Gastrocnemius medialis (tissue), 4 donors: Measurements from ENCODE around the gene FAM217B. TPM values are rescaled to one million over a fixed set of nuclear protein-coding genes. Genes with fewer than 3 reads are reported as not detected.

Experiments used
- ATAC-seq, 2 donors: fragments of 150-250 bp; one replicate each; pipeline ENCODE4 v1.9.1; 2016
- DNase-seq, 2 donors: peaks; one replicate each; pipeline ENCODE4 v3.0.0-alpha.2; 2019
- H3K27ac ChIP-seq, 4 donors: fragments of 200-600 bp; sonication (generic); 1 replicate in 1 of 4; 2 replicates in 3 of 4; pipeline ENCODE4 v1.5.1; 2016 to 2018; ENCODE audit warnings: mild to moderate bottlenecking in 2 of 4, moderate library complexity in 1 of 4
- H3K27me3 ChIP-seq, 3 donors: fragments of 200-600 bp; sonication (generic) in 2 of 3; 1 replicate in 1 of 3; 2 replicates in 2 of 3; pipeline versions ENCODE4 v1.5.1 to v1.6.0; 2016 to 2019; ENCODE audit warnings: mild to moderate bottlenecking in 1 of 3, moderate library complexity in 1 of 3
- H3K36me3 ChIP-seq, 2 donors: fragments of 200-600 bp; sonication (generic) in 1 of 2; one replicate each; pipeline ENCODE4 v1.5.1; 2017 to 2018
- H3K4me1 ChIP-seq, 2 donors: fragments of 200-600 bp; sonication (generic) in 1 of 2; one replicate each; pipeline ENCODE4 v1.5.1; 2016 to 2017; ENCODE audit warnings: mild to moderate bottlenecking in 2 of 2
- H3K4me3 ChIP-seq, 4 donors: fragments of 200-600 bp; sonication (generic) in 3 of 4; 1 replicate in 1 of 4; 2 replicates in 3 of 4; pipeline ENCODE4 v1.5.1; 2016 to 2019; ENCODE audit warnings: mild to moderate bottlenecking in 2 of 4
- H3K9me3 ChIP-seq, 3 donors: fragments of 200-600 bp; sonication (generic) in 2 of 3; 1 replicate in 1 of 3; 2 replicates in 2 of 3; pipeline ENCODE4 v1.5.1; 2016 to 2019
- POLR2A ChIP-seq, 2 donors: fragments of 450-650 bp; IDR thresholded peaks; one replicate each; pipeline ENCODE4 v1.6.1; 2017; ENCODE audit warnings: antibody characterized with exemption in 2 of 2, mild to moderate bottlenecking in 2 of 2, moderate library complexity in 2 of 2
- in situ Hi-C, 4 donors: fragments of 200-750 bp; cut with MboI; loops; one replicate each; pipeline versions ENCODE4 v1.15.0 to v1.8.0; 2017; ENCODE audit warnings: low sequenced_read_pairs in 4 of 4
- intact Hi-C: fragments of 100-400 bp; cut with DNase I; formaldehyde crosslinking; loops from one replicate; pipeline ENCODE4 v1.15.1; 2023; ENCODE audit warnings: low total_unique reads
- total RNA-seq, 4 donors: library from RNA; depleted of rRNA; stranded (reverse); fragments of >200 nt; gene quantifications; one replicate each; pipeline versions ENCODE4 v1.1.0 to v1.2.3, GENCODE V29; 2016
- TF ChIP-seq, protein P1 (sequence below), 5 experiments: fragments of 450-650 bp in 3 of 5; fragments of 200-600 bp in 2 of 5; sonication (generic) in 2 of 5; IDR thresholded peaks in 4 of 5; conservative IDR thresholded peaks in 1 of 5; 1 replicate in 4 of 5; 2 replicates in 1 of 5; pipeline ENCODE4 v1.5.1; 2016 to 2019; ENCODE audit warnings: antibody characterized with exemption in 5 of 5, mild to moderate bottlenecking in 3 of 5, moderate library complexity in 3 of 5

The FAM217B gene
- total RNA-seq, 4 donors from 2014 or later = 2.8 to 6.9 (median 6.4) TPM

DNA sequence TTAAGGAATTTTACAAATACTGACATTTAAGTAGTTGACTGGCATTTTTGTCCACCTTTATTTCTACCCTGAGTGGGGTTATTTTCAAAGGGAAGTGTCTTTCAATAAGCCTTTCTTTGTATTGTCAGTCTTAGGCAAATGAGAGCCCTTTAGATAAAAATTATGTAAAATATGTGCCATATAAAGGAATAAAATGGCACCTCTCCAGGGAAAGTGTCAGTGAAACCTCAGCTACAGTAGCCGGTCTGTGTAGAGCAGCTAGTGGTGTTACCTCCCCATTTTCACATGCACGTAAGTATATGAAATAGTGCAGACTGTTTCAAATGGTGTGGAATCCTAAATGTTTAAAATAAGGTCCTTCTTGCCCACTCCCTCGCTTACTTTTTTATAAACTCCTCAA, 5.0 kb downstream of the FAM217B start:
- H3K4me1 ChIP-seq = peaks cover 37 to 59% of the 10 kb centered on the region in 2 donors
- no peak for DNase-seq
- no peak for ATAC-seq
- H3K27ac ChIP-seq = peak overlapping the region in 3 of 4 donors; percentile 11 to 44 (median 35)
- intact Hi-C loops (no loop called here), in situ Hi-C loops (loop anchor here in 1 of 4 donors (10.0 kb wide), 1 partner anchor 110 kb away; no protein-coding TSS in a partner anchor)
- no peak overlapping the region for H3K4me3 ChIP-seq
- peaks cover 0 to 26% of the 10 kb centered on the region in 2 donors for H3K36me3 ChIP-seq
- no peaks in the 10 kb centered on the region for H3K9me3 ChIP-seq
- H3K27me3 ChIP-seq = no peaks in the 10 kb centered on the region
- TF ChIP-seq, protein P1, sequence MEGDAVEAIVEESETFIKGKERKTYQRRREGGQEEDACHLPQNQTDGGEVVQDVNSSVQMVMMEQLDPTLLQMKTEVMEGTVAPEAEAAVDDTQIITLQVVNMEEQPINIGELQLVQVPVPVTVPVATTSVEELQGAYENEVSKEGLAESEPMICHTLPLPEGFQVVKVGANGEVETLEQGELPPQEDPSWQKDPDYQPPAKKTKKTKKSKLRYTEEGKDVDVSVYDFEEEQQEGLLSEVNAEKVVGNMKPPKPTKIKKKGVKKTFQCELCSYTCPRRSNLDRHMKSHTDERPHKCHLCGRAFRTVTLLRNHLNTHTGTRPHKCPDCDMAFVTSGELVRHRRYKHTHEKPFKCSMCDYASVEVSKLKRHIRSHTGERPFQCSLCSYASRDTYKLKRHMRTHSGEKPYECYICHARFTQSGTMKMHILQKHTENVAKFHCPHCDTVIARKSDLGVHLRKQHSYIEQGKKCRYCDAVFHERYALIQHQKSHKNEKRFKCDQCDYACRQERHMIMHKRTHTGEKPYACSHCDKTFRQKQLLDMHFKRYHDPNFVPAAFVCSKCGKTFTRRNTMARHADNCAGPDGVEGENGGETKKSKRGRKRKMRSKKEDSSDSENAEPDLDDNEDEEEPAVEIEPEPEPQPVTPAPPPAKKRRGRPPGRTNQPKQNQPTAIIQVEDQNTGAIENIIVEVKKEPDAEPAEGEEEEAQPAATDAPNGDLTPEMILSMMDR (IDR thresholded peaks at IDR 0.05 in 4 of 5, conservative IDR thresholded peaks at IDR 0.05 in 1 of 5) = no peak
- no peak for TF ChIP-seq POLR2A (IDR thresholded peaks at IDR 0.05)

DNA sequence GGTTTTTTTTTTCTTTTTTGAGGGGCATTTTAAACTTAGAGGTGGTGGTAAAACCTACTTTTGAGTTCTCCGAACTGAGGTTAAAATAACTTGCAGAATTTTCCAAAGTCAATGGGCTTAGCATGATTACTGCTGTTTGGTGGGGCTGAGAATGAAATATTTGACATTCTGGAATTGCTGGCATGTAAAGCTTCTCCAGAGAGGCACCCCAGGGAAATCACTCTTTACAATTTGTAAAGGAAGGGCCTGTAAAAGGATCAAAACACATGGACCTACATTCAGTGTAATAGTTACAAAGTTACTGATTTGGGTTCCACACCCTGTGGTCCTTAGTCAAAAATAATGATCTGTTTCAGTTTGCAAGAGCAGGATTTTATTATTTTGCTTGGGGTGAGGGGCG, 5.5 kb downstream of the FAM217B start:
- Histone ChIP-seq H3K4me1 (peaks cover 37 to 59% of the 10 kb centered on the region in 2 donors), H3K27me3 (no peaks in the 10 kb centered on the region), H3K9me3 (no peaks in the 10 kb centered on the region), H3K36me3 (peaks cover 0 to 26% of the 10 kb centered on the region in 2 donors), H3K4me3 (no peak overlapping the region), H3K27ac (peak overlapping the region in 3 of 4 donors; percentile 11 to 44 (median 35))
- TF ChIP-seq POLR2A (IDR thresholded peaks at IDR 0.05) = no peak
- TF ChIP-seq, protein P1 (IDR thresholded peaks at IDR 0.05 in 4 of 5, conservative IDR thresholded peaks at IDR 0.05 in 1 of 5) = no peak
- in situ Hi-C loops = loop anchor here in 1 of 4 donors (10.0 kb wide), 1 partner anchor 109 kb away; no protein-coding TSS in a partner anchor
- DNase-seq (no peak), ATAC-seq (no peak)
- intact Hi-C loops = no loop called here

DNA sequence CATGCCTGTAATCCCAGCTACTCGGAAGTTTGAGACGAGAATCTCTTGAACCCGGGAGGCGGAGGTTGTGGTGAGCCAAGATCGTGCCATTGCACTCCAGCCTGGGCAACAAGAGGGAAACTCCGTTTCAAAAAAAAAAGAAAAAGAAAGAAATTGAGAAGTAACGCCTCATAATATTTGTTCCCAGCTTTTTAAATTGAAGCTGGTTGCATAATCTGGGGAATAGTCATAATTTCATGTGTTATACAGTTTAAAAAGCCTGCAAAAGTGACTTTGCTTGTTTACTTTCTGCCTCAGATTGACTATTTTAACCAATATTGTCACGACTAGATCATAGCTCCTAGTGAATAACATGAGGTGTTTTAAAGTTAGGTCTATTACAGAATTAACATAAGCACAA, 7.2 kb downstream of the FAM217B start:
- ATAC-seq (no peak), DNase-seq (no peak)
- H3K36me3 ChIP-seq = peaks cover 0 to 26% of the 10 kb centered on the region in 2 donors
- H3K27me3 ChIP-seq = no peaks in the 10 kb centered on the region
- no peak overlapping the region for H3K4me3 ChIP-seq
- peaks cover 21 to 44% of the 10 kb centered on the region in 2 donors for H3K4me1 ChIP-seq
- intact Hi-C loops = no loop called here
- TF ChIP-seq, protein P1 (IDR thresholded peaks at IDR 0.05 in 4 of 5, conservative IDR thresholded peaks at IDR 0.05 in 1 of 5) = no peak
- TF ChIP-seq POLR2A (IDR thresholded peaks at IDR 0.05) = no peak
- H3K27ac ChIP-seq = no peak overlapping the region
- in situ Hi-C loops = loop anchor here in 1 of 4 donors (10.0 kb wide), 1 partner anchor 107 kb away; no protein-coding TSS in a partner anchor
- H3K9me3 ChIP-seq = no peaks in the 10 kb centered on the region

DNA sequence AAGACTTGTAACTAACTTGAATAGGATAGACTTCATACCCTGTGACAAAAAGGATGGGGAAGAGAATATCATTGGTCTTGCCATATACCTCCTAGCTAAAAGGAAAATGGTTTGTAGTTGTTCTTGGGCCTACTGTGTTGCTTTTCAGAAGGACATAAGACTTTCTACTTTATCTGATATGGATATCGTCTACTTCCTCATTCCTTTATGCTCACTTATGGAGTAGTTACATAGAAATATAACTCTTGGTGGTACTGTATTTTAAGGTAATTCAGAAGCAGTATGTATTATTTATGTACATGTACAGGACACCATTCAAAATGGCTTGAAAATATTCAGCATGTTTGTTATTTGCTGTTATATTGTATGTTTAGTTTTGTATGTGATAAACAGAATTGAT, 8.0 kb downstream of the FAM217B start:
- Histone ChIP-seq H3K4me1 (peaks cover 16 to 36% of the 10 kb centered on the region in 2 donors), H3K4me3 (no peak overlapping the region), H3K27me3 (no peaks in the 10 kb centered on the region), H3K9me3 (no peaks in the 10 kb centered on the region), H3K27ac (no peak overlapping the region), H3K36me3 (peaks cover 0 to 18% of the 10 kb centered on the region in 2 donors)
- in situ Hi-C loops = loop anchor here in 1 of 4 donors (10.0 kb wide), 1 partner anchor 107 kb away; no protein-coding TSS in a partner anchor
- DNase-seq (no peak), ATAC-seq (no peak)
- TF ChIP-seq, protein P1 (IDR thresholded peaks at IDR 0.05 in 4 of 5, conservative IDR thresholded peaks at IDR 0.05 in 1 of 5) = no peak
- no peak for TF ChIP-seq POLR2A (IDR thresholded peaks at IDR 0.05)
- intact Hi-C loops = no loop called here
